Renal cortical epithelial cell (primary cell): ENCODE results near the gene NOA1. TPM values are rescaled to one million over a fixed set of nuclear protein-coding genes. Genes with fewer than 3 reads are reported as not detected.

Source experiments
- DNase-seq: peaks from one replicate; pipeline ENCODE4 v3.0.0-alpha.2; 2011; ENCODE audit warnings: low read depth
- total RNA-seq: library from RNA; depleted of rRNA; stranded (reverse); fragments of >200 nt; gene quantifications from 2 replicates; pipeline ENCODE4 v1.2.3, GENCODE V29; 2014

Gene NOA1
- total RNA-seq, result 18.9 and 22.4 TPM in 2 replicates

DNA sequence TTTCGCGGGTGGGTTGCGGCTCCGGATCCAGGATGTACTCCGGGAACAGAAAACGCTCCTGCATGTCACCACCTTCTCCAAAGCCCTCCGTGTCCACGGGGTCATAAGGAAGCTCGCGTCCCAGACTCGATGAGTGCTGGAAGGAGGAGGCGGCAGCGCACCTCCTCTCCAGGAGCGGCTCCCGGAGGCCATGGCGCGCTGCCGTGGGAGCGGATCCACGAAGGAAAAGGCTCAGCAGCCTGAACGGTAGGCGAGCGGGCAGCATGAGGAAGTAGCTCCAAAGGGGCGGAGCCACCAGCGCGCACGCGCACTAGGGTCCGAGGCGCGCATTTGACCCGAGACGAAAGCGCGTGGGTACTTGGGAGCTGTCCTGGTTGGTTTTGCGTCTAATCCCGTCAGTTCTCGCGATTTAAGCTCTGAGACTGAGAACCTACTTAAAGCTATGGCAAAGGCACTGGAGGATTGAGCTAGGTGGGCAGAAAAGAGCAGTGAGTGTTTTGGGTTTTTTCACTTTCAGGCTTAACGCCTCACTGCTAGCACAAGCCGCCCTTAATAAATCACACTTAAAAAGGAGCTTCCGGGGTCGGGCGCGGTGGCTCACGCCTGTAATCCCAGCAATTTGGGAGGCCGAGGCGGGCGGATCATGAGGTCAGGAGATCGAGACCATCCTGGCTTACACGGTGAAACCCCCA is at the start of gene NOA1:
Gene NOA1, minus strand, starts transcription at position 286 of the 692 bp plus-strand sequence. Its CDS starts 21 bp downstream, at position 265.
- DNase-seq, result peak; percentile 99

DNA sequence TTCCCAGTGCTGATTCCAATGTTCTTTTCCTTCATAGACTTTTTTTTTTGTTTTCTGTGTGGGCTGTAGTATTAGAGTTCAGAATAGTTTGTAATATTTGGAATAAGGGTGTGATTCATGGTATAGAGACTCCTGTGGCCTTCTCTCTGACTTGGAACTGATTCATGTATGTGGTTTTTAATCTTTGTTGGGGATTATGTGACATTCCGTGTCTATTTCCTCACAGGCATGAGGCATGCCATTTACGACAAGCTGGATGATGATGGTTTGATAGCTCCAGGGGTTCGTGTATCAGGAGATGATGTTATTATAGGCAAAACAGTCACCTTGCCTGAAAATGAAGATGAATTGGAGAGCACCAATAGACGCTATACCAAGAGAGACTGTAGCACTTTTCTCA is 45.7 kb upstream of the NOA1 start:
- peak; percentile 54 for DNase-seq

DNA sequence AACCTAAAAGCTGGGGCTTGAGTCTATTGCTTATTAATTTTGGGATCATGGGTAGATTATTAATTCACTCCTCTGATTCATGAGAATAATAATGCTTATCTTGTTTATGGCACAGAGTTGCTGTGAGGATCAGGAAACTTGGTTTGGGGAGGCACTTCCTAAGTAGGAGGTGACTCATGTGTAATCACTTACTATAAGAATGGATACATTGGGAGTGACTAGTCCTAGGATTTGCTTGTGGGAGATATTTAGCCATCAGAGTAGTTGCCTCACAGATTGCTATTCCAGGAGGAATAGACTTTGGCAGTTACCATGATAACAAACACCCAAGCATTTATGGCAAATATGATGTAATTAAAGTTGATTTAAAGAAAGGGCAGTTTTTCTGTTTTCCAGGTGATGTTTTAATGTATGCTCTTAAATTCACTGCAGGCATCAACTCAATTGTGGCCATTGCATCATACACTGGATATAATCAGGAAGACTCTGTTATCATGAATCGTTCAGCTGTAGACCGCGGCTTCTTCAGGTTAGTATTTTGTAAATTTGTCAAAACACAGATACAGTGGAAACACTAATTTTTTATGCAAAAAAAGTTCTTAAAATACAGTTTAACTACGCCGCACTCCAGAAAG is 43.2 kb upstream of the NOA1 start:
- DNase-seq, result peak; percentile 92

DNA sequence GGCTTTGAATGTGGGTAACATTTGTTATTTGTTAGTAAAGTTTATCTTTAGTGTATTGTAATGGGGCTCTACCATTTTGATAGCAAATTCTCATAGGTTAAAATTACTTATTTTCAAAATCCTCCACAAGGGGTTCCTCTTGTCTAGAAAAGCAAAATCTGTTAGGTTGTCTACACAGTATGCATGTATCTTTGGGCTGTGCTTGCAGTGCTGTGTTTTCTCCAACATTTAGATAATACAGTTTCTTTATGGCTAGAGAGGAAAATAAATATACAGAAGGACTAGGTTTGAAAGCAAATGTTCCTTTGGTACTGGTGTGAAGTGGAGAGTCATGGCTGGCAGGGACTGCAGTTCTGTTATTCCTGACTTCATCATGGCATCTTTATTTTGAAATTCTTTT is 41.6 kb upstream of the NOA1 start:
- no peak for DNase-seq

DNA sequence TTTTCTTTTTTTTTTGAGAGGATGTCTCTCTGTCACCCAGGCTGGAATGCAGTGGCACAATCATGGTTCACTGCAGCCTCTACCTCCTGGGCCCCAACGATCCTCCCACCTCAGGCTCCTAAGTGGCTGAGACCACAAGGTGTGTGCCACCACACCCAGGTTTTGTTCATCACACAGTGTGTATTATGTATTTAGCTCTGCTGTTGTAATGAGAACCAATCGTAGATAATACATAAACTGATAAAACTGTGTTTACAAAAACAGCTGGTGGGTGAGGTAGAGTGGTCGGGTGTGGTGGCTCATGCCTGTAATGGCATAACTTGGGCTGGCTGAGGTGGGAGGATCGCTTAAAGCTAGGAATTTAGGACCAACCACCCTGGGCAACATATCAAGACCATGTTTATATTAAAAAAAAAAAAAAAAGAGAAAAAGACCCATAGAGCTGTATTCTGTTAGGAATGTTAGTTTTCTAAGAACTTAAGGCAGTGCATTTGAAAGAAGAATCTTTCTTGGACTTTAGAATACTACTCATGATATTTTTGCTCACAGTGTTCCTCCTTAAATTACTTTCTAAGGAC is 36.2 kb upstream of the NOA1 start:
- no peak for DNase-seq

DNA sequence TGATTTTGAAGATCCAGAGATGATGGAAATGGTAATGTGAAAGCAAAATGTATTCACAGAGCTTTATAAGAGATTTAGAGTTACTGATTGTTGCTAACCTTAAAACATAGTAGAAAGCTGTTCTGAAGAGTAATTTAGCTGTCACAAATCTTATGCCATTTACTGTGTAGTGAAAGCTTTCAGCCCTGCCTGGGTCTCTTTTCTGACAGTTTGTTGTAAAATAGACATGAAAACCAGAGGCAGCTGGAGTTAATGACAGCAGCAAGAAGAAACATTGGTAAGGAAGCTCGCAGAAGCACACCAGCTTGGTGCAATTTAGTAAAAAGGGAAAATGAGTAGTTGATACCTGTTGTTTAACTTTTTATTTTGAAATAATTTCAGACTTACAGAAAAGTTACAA is 22.3 kb upstream of the NOA1 start:
- DNase-seq, result no peak

DNA sequence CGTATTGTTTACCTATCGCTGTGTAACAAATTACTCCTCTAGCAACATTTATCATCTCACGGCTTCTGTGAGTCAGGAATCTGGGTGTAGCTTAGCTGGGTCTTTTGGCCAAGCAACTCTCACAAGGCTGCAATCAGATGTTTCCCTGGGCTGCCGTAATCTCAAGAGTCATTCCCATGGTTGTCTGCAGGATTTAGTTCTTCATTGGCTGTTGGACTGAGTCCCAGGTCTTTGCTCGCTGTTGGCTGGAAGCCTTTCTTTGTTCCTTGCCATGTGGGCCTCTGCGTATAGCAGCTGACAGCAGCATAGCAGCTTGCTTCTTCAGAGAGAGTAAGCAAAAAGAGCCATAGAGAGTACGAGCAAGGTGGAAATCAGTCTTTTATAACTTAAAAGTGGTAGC is 18.1 kb upstream of the NOA1 start:
- DNase-seq, result no peak

DNA sequence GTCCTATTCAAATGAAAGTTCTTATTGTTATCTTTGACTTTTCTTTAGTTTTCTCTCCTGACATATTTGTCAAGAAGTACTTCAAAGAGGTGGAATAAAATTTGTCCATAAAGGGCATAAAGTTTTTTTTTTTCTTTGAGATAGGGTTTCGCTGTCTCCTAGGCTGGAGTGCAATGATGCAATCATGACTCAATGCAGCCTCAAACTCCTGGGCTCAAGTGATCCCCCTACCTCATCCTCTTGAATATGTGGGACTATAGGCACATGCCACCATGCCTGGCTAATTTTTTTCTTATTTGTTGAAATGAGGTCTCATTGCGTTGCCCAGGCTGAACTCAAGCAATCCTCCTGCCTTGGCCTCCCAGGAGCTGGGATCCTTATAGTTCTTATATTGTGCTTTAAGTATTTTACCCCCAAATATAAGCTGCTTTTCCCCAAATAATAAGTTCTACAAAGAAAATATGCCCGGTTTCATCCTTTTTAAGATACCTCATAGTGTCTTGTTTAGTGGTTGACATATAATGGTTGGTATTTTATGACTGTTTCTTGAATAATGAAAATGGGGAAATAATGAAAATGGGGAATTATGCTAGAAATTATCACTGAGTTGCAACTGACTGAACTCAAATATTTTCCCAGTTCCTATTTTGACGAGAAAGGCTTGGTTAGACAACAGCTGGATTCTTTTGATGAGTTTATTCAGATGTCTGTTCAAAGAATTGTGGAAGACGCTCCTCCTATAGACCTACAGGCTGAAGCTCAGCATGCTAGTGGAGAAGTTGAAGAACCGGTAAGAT is 12.9 kb upstream of the NOA1 start:
- DNase-seq, result peak; percentile 13

DNA sequence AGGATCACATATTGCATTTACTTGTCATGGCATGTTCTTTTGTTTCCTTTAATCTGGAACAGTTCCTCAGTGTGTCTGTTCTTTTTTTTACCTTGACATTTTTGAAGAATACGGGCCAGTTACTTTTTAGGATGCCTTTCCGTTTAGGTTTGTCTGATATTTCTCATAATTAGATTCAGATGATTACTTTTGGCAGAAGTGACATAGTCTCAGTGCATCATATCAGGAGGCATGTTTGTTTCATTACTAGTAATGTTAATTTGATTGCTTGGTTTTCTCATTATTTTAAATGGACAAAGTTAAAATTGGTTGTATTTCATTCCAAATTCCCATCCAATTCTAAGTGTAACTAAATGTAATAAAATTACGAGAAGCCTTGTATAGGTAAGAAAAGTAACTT is 9.5 kb upstream of the NOA1 start:
- DNase-seq, result no peak

DNA sequence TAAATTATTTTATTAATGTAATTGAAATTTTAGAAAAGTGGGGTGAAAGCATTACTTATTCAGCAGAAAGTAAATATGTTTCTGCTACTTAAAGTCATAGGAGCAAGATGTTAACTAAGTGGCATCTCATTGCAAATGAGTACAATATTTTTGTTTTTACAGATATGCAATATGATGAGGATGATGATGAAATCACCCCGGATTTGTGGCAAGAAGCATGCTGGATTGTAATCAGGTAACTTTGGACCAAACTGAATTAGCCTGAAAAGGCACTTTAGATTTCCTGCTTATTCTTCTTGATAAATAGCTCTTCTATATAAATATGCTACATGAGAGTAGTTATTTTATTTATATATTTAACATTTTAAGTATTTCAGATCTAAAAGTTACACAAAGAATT is 8.8 kb upstream of the NOA1 start:
- no peak for DNase-seq

DNA sequence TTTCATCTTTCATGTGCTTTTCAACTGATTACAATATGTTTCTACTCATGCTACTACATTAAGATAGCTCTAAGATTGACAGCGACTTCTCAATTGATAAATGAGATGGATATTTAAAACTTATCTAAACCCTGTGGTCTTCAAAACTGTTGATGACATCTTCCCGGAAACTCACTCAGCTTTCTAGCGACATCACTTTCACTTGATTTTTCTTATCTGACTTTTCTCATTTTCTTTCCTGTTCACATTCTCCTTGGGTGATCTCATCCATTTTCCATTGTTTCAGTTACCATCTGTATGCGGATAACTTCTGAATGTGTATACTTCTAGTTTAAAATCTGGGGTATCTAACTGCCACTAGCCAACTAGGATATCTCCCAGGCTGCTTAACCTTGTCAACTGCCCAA is 4.4 kb upstream of the NOA1 start:
- peak; percentile 49 for DNase-seq

DNA sequence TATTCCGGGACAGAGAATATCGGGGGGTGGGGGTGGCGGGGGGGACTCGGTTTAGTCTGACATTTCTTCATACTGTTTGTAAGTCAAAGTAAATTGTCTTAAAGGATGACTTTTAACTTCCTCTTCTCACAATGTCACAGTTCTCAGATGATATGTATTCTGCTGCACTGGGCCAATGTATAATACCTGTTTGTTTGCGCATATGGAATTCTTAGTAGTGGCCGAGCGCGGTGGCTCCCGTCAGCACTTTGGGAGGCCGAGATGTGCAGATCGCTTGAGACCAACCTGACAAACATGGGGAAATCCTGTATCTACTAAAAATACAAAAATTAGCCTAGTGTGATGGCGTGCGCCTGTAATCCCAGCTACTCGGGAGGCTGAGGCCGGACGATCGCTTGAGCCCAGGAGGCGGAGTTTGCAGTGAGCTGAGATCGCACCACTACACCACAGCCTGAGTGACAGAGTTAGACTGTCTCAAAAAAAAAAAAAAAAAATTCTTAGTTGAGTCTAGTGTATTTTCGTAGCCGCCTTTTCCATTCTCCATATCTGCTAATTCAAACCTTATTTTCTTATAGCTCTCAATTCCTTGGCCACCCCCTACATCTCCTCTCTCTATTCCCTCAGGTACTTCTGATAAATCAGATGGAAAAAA is 2.1 kb upstream of the NOA1 start:
- DNase-seq, result peak; percentile 23

DNA sequence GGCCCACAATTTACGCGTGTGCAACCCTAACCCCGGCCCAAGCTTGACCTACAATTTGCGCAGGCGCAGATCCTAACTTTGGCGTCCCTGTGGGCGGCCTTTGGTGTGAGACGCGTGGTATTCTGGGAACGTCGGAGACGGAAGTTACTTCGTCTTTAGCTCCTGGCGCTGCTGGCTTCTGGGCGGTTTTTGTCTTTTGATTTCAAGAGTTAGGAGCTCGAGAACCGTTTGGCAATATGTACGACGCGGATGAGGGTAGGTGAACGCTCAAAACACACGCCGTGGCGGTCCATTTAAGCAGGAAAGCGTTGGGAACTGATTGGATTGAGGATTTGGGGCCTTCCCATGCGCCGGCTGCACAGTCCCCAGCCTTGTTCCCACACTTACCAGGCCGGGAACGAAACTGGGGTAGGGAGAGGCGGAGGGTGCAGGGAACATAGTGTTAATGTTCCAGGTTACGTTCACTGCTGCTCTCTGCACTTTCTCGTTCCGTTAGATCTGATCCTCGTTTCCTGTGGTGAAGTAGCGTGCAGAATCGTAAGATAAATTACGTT is 1.4 kb upstream of the NOA1 start, which contains the start of gene POLR2B:
Gene POLR2B, plus strand, starts transcription at position 147 of the 554 bp plus-strand sequence. Its CDS starts 90 bp downstream, at position 237.
- peak; percentile 91 for DNase-seq

DNA sequence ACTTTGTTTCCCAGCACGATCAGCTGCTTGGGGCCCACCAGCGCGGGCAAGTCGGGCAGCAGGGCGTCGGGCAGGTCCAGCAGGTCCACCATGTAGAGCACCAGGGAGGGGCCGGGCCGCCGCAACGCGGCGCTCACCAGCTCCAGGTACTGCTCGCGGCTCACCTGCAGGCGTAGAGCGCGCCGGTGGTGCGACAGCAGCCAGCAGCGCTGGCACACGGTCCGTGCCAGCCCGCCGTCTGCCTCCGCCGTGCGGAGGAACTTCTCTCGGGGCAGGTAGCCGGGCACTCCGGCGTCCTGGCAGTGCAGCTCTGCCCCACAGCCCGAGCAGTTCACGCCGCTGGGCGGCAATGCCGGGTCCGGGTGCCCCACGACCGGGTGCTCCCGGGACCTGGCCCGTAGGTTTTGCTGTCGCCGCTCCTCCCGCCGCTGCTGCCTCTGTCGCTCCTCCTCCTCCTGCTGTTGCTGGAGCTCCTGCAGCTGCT is 527 bp downstream of the NOA1 start:
- peak; percentile 15 for DNase-seq

DNA sequence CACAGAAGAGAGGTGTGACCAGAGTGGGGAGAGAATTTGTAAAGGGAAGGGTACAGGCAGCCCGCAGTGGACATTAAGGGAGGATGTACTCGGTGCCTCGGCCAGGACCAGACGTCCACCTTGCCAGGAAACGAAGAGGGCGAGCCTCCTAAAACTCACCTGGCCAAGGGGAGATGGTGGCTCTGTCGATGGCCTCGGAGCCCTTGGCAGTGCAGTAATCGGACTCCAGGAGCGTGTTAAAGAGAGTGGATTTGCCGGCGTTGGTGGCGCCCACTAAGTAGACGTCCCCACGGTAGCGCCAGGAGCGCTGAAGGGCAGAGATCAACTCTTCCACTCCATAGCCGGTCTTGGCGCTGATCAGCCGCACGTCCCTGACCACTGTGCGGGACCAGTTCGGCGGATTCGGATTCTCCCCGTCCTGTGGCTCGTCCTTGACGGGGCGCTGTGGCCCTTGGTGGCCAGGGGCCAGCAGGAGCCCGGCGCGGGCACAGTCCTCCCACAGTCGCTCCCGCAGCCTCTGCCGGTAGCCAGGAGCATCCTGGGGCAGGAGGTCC is 1.0 kb downstream of the NOA1 start:
- DNase-seq, result no peak

DNA sequence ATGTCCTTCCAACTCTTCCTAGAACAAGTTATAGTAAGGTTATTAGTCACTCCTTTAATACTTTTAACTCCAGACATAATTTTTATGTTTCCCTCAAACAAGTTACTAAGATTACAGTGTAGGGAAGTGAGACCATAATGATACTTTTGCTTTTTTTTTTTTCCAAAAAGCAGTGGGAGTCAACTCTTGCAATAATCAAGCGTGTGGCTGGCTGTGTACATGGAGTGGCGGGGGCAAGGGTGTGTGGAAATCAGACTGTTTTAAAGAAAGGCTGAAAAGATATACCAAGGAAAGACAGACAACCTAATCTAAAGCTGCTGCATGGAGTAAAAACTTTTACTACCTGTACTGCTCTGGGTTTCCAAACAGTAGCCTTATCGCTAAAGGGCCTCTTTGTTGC is 4.1 kb downstream of the NOA1 start:
- no peak for DNase-seq

DNA sequence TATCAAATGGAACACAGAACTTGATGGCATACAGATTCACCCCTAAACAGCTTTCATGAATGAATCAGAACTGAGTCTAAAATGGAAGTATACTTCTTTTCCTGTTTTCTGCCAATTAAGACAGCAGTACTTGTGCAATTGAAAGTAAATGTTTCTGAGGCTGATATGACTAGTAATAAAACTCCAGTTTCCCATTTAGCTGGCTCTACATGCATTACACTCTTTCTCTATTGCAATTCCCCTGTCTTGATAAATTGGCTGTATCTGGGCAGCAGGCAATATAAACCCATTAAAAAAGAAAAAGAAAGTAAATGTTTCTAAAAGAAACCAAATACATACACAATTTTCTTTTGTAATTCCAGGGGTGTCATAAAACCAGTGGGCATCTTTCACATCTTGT is 4.6 kb downstream of the NOA1 start:
- no peak for DNase-seq

DNA sequence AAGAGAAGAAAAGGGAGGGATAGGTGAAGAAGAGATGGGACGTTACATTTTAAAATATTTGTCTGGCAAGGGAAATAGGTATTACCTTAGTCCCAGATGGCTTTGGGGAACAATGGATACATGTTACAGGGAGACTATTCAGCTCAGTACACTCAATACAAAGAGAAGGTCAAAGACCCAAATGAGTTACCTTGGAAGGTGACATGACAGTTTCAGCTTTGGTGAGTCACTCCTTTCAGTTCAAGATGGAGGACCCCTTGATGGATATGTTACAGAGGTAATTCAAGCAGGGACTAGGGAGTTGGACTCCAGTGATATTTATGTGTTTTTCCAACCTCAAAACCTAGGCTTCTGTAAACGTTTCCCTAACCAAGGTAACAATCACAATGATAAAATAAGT is 5.0 kb downstream of the NOA1 start:
- DNase-seq, result no peak

DNA sequence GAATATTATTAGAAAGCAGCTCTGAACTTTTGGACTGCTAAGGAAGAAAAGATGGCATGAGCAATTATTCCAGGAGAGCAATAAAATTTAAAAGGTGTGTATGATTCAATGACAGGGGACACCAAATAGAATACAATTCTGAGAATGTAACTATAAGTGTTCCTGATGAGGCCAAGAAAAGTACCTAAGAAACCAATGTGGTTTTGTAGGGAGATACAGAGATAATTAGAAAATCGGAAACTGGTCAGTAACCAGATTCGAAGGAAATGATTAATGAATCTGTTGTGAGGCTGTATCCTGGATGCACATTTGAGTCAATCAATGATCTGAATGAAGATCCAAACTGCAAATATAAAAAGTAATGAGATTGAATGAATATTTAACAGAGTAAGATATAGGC is 6.0 kb downstream of the NOA1 start:
- DNase-seq, result no peak

DNA sequence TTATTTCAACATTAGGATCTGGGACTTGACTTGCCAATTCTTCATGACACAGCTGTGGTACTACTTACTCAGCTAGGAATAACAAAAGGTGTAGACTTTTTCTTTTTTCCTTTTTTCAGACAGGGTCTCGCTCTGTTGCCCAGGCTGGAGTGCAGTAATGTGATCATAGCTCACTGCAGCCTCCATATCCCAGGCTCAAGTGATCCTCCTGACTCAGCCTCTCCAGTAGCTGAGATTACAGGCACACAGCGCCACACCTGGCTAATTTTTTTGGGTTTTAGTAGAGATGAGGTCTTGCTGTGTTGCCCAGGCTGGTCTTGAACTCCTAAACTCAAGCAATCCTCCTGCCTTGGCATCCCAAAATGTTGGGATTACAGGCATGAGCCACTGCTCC is 16.3 kb downstream of the NOA1 start:
- no peak for DNase-seq

DNA sequence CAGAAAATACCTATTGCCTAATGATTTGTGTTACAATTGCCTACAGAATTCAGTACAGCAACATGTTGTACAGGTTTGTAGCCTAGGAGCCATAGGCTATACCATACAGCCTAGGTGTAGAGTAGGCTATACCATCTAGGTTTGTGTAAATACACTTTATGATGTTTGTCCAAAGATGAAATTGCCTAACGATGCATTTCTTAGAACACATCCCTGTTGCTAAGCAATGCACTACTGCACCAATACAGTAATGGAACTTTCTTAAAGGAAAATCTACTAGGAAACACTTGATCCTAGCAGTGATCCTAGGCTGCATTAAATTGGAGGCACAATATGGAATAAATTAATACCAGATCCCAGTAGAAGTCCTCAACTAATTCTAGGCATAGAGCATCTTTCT is 18.3 kb downstream of the NOA1 start:
- DNase-seq, result no peak
